GM23338 (cell line): ENCODE measurements around the gene WDR38. TPM values are rescaled to one million over a fixed set of nuclear protein-coding genes. Genes with fewer than 3 reads are reported as not detected.

Source experiments
- ATAC-seq: fragments of 200-7000 bp; cut with Tn5 transposase; 3 replicates; pipeline ENCODE4 v1.9.1; 2020
- DNase-seq: peaks from one replicate; pipeline ENCODE4 v3.0.0-alpha.2; 2015; ENCODE audit warnings: low spot score
- H2AFZ ChIP-seq: fragments of 200-600 bp; sonication (generic); 2 replicates; pipeline ENCODE4 v1.8.0; 2016; ENCODE audit warnings: antibody characterized with exemption, mild to moderate bottlenecking, moderate library complexity
- H3F3A ChIP-seq: fragments of 200-600 bp; sonication (generic); replicated peaks from 2 replicates; pipeline ENCODE4 v1.8.0; 2017; ENCODE audit warnings: antibody characterized with exemption, mixed run types, low read depth
- H3K27ac ChIP-seq: fragments of 200-600 bp; sonication (generic); 2 replicates; pipeline ENCODE4 v1.6.1; 2016; ENCODE audit warnings: low read depth
- H3K27me3 ChIP-seq: fragments of 200-600 bp; sonication (generic); 2 replicates; pipeline ENCODE4 v1.8.0; 2016; ENCODE audit warnings: mild to moderate bottlenecking, mixed run types, moderate library complexity; ENCODE audit not compliant: insufficient read depth
- H3K36me3 ChIP-seq: fragments of 200-600 bp; sonication (generic); 2 replicates; pipeline ENCODE4 v1.8.0; 2016; ENCODE audit warnings: mild to moderate bottlenecking; ENCODE audit not compliant: insufficient read depth
- H3K4me1 ChIP-seq: fragments of 200-600 bp; sonication (generic); 2 replicates; pipeline ENCODE4 v1.8.0; 2016; ENCODE audit warnings: mild to moderate bottlenecking, moderate library complexity; ENCODE audit not compliant: insufficient read depth
- H3K4me2 ChIP-seq: fragments of 200-600 bp; sonication (generic); 2 replicates; pipeline ENCODE4 v1.7.1; 2017; ENCODE audit warnings: mixed run types
- H3K4me3 ChIP-seq: fragments of 200-600 bp; sonication (generic); 2 replicates; pipeline ENCODE4 v1.6.1; 2016; ENCODE audit warnings: mixed run types
- H3K79me2 ChIP-seq: fragments of 200-600 bp; sonication (generic); replicated peaks from 2 replicates; pipeline ENCODE4 v1.8.0; 2017; ENCODE audit warnings: mild to moderate bottlenecking; ENCODE audit not compliant: insufficient read depth
- H3K9me2 ChIP-seq: fragments of 200-600 bp; sonication (generic); 2 replicates; pipeline ENCODE4 v1.8.0; 2017; ENCODE audit not compliant: insufficient read depth
- H4K20me1 ChIP-seq: fragments of 200-600 bp; sonication (generic); replicated peaks from 2 replicates; pipeline ENCODE4 v1.8.0; 2017; ENCODE audit warnings: mild to moderate bottlenecking; ENCODE audit not compliant: insufficient read depth
- H3K27ac Mint-ChIP-seq: 2 replicates; pipeline ENCODE4 v1.8.0; 2020; ENCODE audit warnings: inconsistent platforms, mild to moderate bottlenecking, moderate library complexity, mixed read lengths
- H3K27me3 Mint-ChIP-seq: 3 replicates; pipeline ENCODE4 v1.8.0; 2022; ENCODE audit warnings: low read depth, mild to moderate bottlenecking, moderate library complexity, mixed read lengths, inconsistent platforms; ENCODE audit not compliant: insufficient read depth, poor library complexity
- H3K36me3 Mint-ChIP-seq: 3 replicates; pipeline ENCODE4 v1.8.0; 2021; ENCODE audit warnings: low read depth, mild to moderate bottlenecking, inconsistent platforms, moderate library complexity, mixed read lengths
- H3K4me1 Mint-ChIP-seq: 3 replicates; pipeline ENCODE4 v1.8.0; 2020; ENCODE audit warnings: mild to moderate bottlenecking, inconsistent platforms, mixed read lengths
- H3K4me3 Mint-ChIP-seq: 3 replicates; pipeline ENCODE4 v1.8.0; 2021; ENCODE audit warnings: moderate library complexity, mild to moderate bottlenecking, inconsistent platforms, mixed read lengths
- H3K9me3 Mint-ChIP-seq: 3 replicates; pipeline ENCODE4 v1.8.0; 2020; ENCODE audit warnings: moderate library complexity, mild to moderate bottlenecking, inconsistent platforms, mixed read lengths
- CREB1 ChIP-seq: fragments of 250-450 bp; sonication (Bioruptor Pico); IDR thresholded peaks from 2 replicates; pipeline ENCODE4 v1.5.0; 2020; ENCODE audit warnings: low read depth, mild to moderate bottlenecking, moderate library complexity
- CTCF ChIP-seq, 2 experiments: fragments of 200-600 bp in 1 of 2; sonication (generic) in 1 of 2; conservative IDR thresholded peaks; 2 replicates each; pipeline versions ENCODE4 v1.5.1 to v1.6.1; 2016 to 2017; ENCODE audit warnings: antibody characterized with exemption in 2 of 2, low read depth in 2 of 2, mild to moderate bottlenecking in 2 of 2, moderate library complexity in 1 of 2
- ETS1 ChIP-seq: IDR thresholded peaks from 2 replicates; pipeline ENCODE4 v1.6.1; 2016; ENCODE audit warnings: antibody characterized with exemption
- EZH2phosphoT487 ChIP-seq: fragments of 200-600 bp; sonication (generic); IDR thresholded peaks from one replicate; pipeline ENCODE4 v1.8.1; 2018; ENCODE audit warnings: antibody characterized with exemption; ENCODE audit not compliant: unreplicated experiment
- JUNB ChIP-seq: IDR thresholded peaks from one replicate; pipeline ENCODE4 v1.6.1; 2016; ENCODE audit warnings: antibody characterized with exemption; ENCODE audit not compliant: unreplicated experiment
- REST ChIP-seq: IDR thresholded peaks from one replicate; pipeline ENCODE4 v1.6.1; 2018; ENCODE audit warnings: antibody characterized with exemption; ENCODE audit not compliant: unreplicated experiment
- ZNF114 ChIP-seq: fragments of 250-450 bp; sonication (Bioruptor Pico); IDR thresholded peaks from 2 replicates; pipeline ENCODE4 v1.5.0; 2020; ENCODE audit warnings: mild to moderate bottlenecking, moderate library complexity
- ZNF331 ChIP-seq: fragments of 250-450 bp; sonication (Bioruptor Pico); IDR thresholded peaks from 2 replicates; pipeline ENCODE4 v1.5.0; 2020; ENCODE audit warnings: low read depth, mild to moderate bottlenecking, moderate library complexity
- ZNF462 ChIP-seq: fragments of 250-450 bp; sonication (Bioruptor Pico); IDR thresholded peaks from 2 replicates; pipeline ENCODE4 v1.5.0; 2020; ENCODE audit warnings: mild to moderate bottlenecking, moderate library complexity
- polyA plus RNA-seq: library from polyadenylated mRNA; unstranded; fragments of >200 nt; fragmentation: Nextera tagmentation; extraction: Ambion mirVana; gene quantifications from 2 replicates; pipeline ENCODE4 v1.2.1, GENCODE V29; 2016
- total RNA-seq: library from RNA; depleted of rRNA; stranded (reverse); fragments of >200 nt; shearing (Covaris generic); gene quantifications from 2 replicates; pipeline ENCODE4 v1.2.3, GENCODE V29; 2014

The WDR38 gene
- total and polyA plus RNA-seq, 2 experiments from 2014 or later, result not detected

- no peaks in the 10 kb centered on the region for H3F3A ChIP-seq
- Mint-ChIP-seq H3K4me3 (no peak overlapping the region), H3K27ac (no peak overlapping the region), H3K36me3 (no peaks in the 10 kb centered on the region), H3K9me3 (no peaks in the 10 kb centered on the region), H3K27me3 (peaks cover 7% of the 10 kb centered on the region), H3K4me1 (peaks cover 11% of the 10 kb centered on the region; the same call in 2 of the 3 replicates)
- no peak overlapping the region for H3K27ac ChIP-seq
- no peak for ATAC-seq
- TF ChIP-seq CTCF (conservative IDR thresholded peaks at IDR 0.05; ENCODE audit: low read depth in 2 of 2) (no peak), CREB1 (no peak), EZH2phosphoT487 (no peak), REST (no peak), JUNB (no peak), ZNF462 (CRISPR knock-in tag) (no peak), ETS1 (no peak), ZNF331 (CRISPR knock-in tag) (no peak), ZNF114 (CRISPR knock-in tag) (no peak)
- no peak overlapping the region for H2AFZ ChIP-seq
- H3K79me2 ChIP-seq, result no peaks in the 10 kb centered on the region
- H3K27me3 ChIP-seq, result no peaks in the 10 kb centered on the region
- H3K36me3 ChIP-seq, result no peaks in the 10 kb centered on the region
- H4K20me1 ChIP-seq, result no peaks in the 10 kb centered on the region
- H3K9me2 ChIP-seq, result no peaks in the 10 kb centered on the region
- H3K4me3 ChIP-seq, result no peak overlapping the region
- H3K4me2 ChIP-seq, result no peak overlapping the region
- no peaks in the 10 kb centered on the region for H3K4me1 ChIP-seq
- no peak for DNase-seq
These were observed 21.5 kb upstream of the WDR38 start for GRCh38 chr9:124831642-124832364.
